H1 (cell line): Measurements from ENCODE around the gene RTTN. TPM values are rescaled to one million over a fixed set of nuclear protein-coding genes. Genes with fewer than 3 reads are reported as not detected.

Source experiments
- ATF2 ChIP-seq: IDR thresholded peaks from 2 replicates; pipeline ENCODE4 v1.6.1; 2012; ENCODE audit warnings: low read length, inconsistent platforms
- ATF3 ChIP-seq: IDR thresholded peaks from 2 replicates; pipeline ENCODE4 v1.6.1; 2011; ENCODE audit warnings: low read depth, mild to moderate bottlenecking, low read length; ENCODE audit not compliant: insufficient read depth
- CEBPB ChIP-seq: IDR thresholded peaks from 2 replicates; pipeline ENCODE4 v1.6.1; 2012; ENCODE audit warnings: low read depth, low read length
- CHD1 ChIP-seq: IDR thresholded peaks from 2 replicates; pipeline ENCODE4 v1.6.1; 2012; ENCODE audit warnings: low read depth, low read length, improper control_type of control experiment
- CHD7 ChIP-seq: fragments of 300-600 bp; sonication (generic); IDR thresholded peaks from 2 replicates; pipeline ENCODE4 v1.7.1; 2012; ENCODE audit warnings: low read length, moderate library complexity, mild to moderate bottlenecking, inconsistent platforms; ENCODE audit not compliant: insufficient replicate concordance
- EGR1 ChIP-seq: IDR thresholded peaks from 2 replicates; pipeline ENCODE4 v1.6.1; 2011; ENCODE audit warnings: low read depth, low read length, borderline replicate concordance
- HDAC2 ChIP-seq, 2 experiments: fragments of 300-600 bp in 1 of 2; sonication (generic) in 1 of 2; IDR thresholded peaks; 2 replicates each; pipeline ENCODE4 v1.6.1; 2011 to 2012; ENCODE audit warnings: low read depth in 2 of 2, low read length in 2 of 2, mild to moderate bottlenecking in 2 of 2, moderate library complexity in 2 of 2, borderline replicate concordance in 1 of 2, inconsistent platforms in 1 of 2
- MAFK ChIP-seq: IDR thresholded peaks from 2 replicates; pipeline ENCODE4 v1.6.1; 2012; ENCODE audit warnings: low read depth, mild to moderate bottlenecking, improper control_type of control experiment, low read length
- RAD21 ChIP-seq, 2 experiments: IDR thresholded peaks in 1 of 2; conservative IDR thresholded peaks in 1 of 2; 2 replicates each; pipeline ENCODE4 v1.6.1; 2011; ENCODE audit warnings: low read depth in 2 of 2, low read length in 2 of 2, improper control_type of control experiment in 1 of 2, inconsistent platforms in 1 of 2, mild to moderate bottlenecking in 1 of 2, moderate library complexity in 1 of 2
- polyA plus RNA-seq, 7 experiments: library from polyadenylated mRNA; depleted of rRNA in 3 of 7; stranded (reverse) in 5 of 7; unstranded in 2 of 7; fragments of >200 nt in 5 of 7; fragments of 200-250 nt in 2 of 7; gene quantifications; 1 replicate in 5 of 7; 2 replicates in 1 of 7; 4 replicates in 1 of 7; pipeline versions ENCODE4 v1.2.1 to v1.2.3, GENCODE V29; 2011 to 2013; ENCODE audit warnings: missing spikeins in 2 of 7, mixed read lengths in 2 of 7
- total RNA-seq: library from RNA; stranded (reverse); fragmentation: NEBNext Ultra II Directional; extraction: Animal tissue kit (Norgen Biotek cat#: 25700); gene quantifications from 2 replicates; pipeline ENCODE4 v1.2.1, GENCODE V29; 2021

Gene RTTN
- total and polyA plus RNA-seq, 2 of the 8 experiments (the other 6 are each of a cell fraction or from before 2014, with no cell fraction given), result 9.1 to 21.4 TPM

- TF ChIP-seq ATF3 (no peak), CHD1 (no peak), EGR1 (no peak), ATF2 (no peak), MAFK (no peak), HDAC2 (IDR thresholded peaks at IDR 0.05; ENCODE audit: borderline replicate concordance in 1 of 2, low read depth in 2 of 2, low read length in 2 of 2) (no peak), CHD7 (no peak), RAD21 (IDR thresholded peaks at IDR 0.05 in 1 of 2, conservative IDR thresholded peaks at IDR 0.05 in 1 of 2; ENCODE audit: low read depth in 2 of 2, low read length in 2 of 2) (no peak), CEBPB (no peak)
Measured at GRCh38 chr18:69981948-69982347, 223.5 kb downstream of the RTTN start (continued).
